ENCODE results near the gene UNC119B. TPM values are rescaled to one million over a fixed set of nuclear protein-coding genes. Genes with fewer than 3 reads are reported as not detected.

Gene UNC119B
- polyA plus RNA-seq, 1 of the 3 experiments (the other 2 are of a cell fraction), result 23.6 TPM

DNA sequence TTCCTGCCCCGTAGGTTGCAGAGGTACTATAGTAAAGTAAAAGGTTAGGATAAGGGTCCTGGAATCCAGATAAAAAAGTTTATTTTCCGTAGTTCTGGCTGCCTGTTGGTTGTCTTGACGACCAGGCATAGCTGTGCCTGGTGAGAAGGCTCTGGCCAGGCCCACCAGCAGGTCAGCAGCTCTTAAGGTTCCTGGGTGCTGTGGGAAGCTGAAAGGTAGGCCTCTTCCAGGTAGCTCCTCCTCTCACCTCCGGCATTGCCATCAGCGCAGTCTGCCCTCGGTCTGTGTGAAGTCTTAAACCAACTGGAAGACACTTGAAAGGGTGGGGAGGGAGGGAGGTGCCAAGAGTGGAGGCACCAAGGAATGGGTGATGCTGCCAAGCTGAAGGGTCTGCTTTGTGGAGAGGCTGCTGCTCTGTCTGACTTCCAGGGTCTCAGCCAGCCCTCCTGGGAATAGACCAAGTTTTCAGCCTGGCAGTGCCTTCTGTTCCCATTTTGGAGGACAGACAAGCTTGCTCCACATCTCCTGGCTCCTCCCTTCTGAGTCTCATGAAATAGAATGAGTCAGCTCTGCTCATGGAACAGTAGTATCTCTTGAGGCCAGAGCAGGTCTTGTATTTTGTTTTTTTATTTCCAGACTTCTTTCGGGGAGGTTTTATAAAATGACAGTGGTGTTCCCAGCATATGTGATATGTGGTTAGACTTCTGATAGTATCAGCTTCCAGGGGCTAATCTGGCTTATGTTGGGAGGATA is 10.2 kb downstream of the UNC119B start:
- Histone ChIP-seq H3K27ac (ENCODE audit: low read depth in 2 of 2, low read length in 1 of 2) (peak overlapping the region; percentile 50 to 73), H3K4me1 (ENCODE audit: control insufficient read depth in 1 of 2, insufficient read depth in 2 of 2, low read depth in 1 of 2, low read length in 1 of 2) (peaks cover 5 to 33% of the 10 kb centered on the region in 2 experiments; a peak in 3 of 4 replicates), H4K20me1 (ENCODE audit: insufficient read depth) (no peaks in the 10 kb centered on the region), H3K4me2 (no peak overlapping the region), H3K36me3 (replicated peaks in 1 of 2; ENCODE audit: control insufficient read depth in 1 of 2, insufficient read depth in 2 of 2, low read length in 1 of 2) (peaks cover 55 to 73% of the 10 kb centered on the region in 2 experiments), H3K4me3 (ENCODE audit: low read depth in 2 of 2, low read length in 1 of 2) (no peak overlapping the region), H3K9me3 (no peaks in the 10 kb centered on the region), H3K79me2 (ENCODE audit: insufficient read depth) (no peaks in the 10 kb centered on the region), H3F3A (replicated peaks; ENCODE audit: insufficient read depth) (no peaks in the 10 kb centered on the region), H3K27me3 (ENCODE audit: insufficient read depth) (no peaks in the 10 kb centered on the region), H3K9ac (no peak overlapping the region), H3K9me2 (no peaks in the 10 kb centered on the region), H2AFZ (ENCODE audit: low read depth) (no peak overlapping the region)
- TF ChIP-seq RCOR1 (IDR thresholded peaks at IDR 0.05; ENCODE audit: low read length) (no peak), GATA2 (CRISPR knock-in tag; IDR thresholded peaks at IDR 0.05) (no peak), TCF12 (IDR thresholded peaks at IDR 0.05) (no peak)
- TF ChIP-seq, protein P1, sequence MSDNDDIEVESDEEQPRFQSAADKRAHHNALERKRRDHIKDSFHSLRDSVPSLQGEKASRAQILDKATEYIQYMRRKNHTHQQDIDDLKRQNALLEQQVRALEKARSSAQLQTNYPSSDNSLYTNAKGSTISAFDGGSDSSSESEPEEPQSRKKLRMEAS (IDR thresholded peaks at IDR 0.05; ENCODE audit: low read depth), result no peak
- TF ChIP-seq, protein P2, sequence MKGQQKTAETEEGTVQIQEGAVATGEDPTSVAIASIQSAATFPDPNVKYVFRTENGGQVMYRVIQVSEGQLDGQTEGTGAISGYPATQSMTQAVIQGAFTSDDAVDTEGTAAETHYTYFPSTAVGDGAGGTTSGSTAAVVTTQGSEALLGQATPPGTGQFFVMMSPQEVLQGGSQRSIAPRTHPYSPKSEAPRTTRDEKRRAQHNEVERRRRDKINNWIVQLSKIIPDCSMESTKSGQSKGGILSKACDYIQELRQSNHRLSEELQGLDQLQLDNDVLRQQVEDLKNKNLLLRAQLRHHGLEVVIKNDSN (IDR thresholded peaks at IDR 0.05; ENCODE audit: borderline replicate concordance, low read depth), result no peak
- CTCF ChIA-PET, result interaction anchor here (0.8 to 3.3 kb wide), 5 partner anchors 9 to 251 kb away, joined by 3 to 36 read pairs (median 11); no protein-coding TSS in a partner anchor
- POLR2A ChIA-PET, result interaction anchor here (2.2 kb wide), 1 partner anchor 9 kb away, joined by 8 read pairs; no protein-coding TSS in a partner anchor
- no peak for DNase-seq
- 79% methylated on average over 4 of the region's 7 CpGs for WGBS (ENCODE audit: low lambda C conversion rate)

DNA sequence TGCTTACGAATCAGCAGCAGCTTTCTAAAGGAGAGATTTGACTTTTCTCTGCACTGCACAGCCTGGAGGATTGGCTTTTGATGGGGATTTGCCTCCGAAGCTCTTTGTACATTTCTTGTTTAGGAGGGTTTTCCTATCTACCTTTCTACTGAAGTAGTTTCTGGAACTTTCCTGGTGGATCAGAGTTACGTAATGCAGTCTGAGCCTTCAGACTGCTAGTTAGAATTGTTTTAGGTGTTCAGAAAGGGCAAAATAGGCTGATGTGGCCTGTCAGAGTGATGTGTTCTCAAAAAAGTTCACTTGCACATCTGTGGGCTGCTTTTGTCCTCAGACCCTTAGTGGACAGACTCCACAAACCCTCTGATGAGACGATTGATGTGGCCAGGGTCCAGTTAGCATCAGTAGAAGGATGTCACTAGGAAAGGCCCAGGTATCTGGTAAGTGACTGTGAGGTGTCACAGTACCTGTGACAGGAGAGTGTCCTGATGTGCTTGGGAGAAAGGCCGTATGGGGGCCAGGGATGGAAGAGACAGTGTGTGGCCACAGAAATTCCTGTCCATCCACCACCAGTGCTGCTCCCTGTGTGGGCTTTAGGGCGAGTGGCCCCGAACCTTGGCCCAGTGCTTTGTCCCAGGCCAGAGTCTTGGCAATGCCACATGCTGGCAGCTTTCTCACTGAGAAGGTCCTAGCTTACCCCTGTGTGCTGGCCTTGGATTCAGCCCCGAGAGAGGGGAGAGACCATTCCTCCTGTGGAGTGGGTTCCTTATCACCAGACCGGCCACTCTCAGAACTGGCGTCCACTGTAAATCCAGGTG is 10.9 kb downstream of the UNC119B start:
- no peak for DNase-seq
- Histone ChIP-seq H3K36me3 (replicated peaks in 1 of 2; ENCODE audit: control insufficient read depth in 1 of 2, insufficient read depth in 2 of 2, low read length in 1 of 2) (peaks cover 47 to 67% of the 10 kb centered on the region in 2 experiments), H2AFZ (ENCODE audit: low read depth) (no peak overlapping the region), H3K27ac (ENCODE audit: low read depth in 2 of 2, low read length in 1 of 2) (peak overlapping the region; percentile 50 to 73), H3K4me1 (ENCODE audit: control insufficient read depth in 1 of 2, insufficient read depth in 2 of 2, low read depth in 1 of 2, low read length in 1 of 2) (peaks cover 5 to 36% of the 10 kb centered on the region in 2 experiments; a peak in 3 of 4 replicates), H3K79me2 (ENCODE audit: insufficient read depth) (no peaks in the 10 kb centered on the region), H3K9me2 (no peaks in the 10 kb centered on the region), H3K27me3 (ENCODE audit: insufficient read depth) (no peaks in the 10 kb centered on the region), H4K20me1 (ENCODE audit: insufficient read depth) (no peaks in the 10 kb centered on the region), H3K9ac (no peak overlapping the region), H3F3A (replicated peaks; ENCODE audit: insufficient read depth) (no peaks in the 10 kb centered on the region), H3K4me3 (ENCODE audit: low read depth in 2 of 2, low read length in 1 of 2) (no peak overlapping the region), H3K9me3 (no peaks in the 10 kb centered on the region), H3K4me2 (no peak overlapping the region)
- TF ChIP-seq TAF1 (IDR thresholded peaks at IDR 0.05; ENCODE audit: borderline replicate concordance, low read depth, low read length) (no peak), EP300 (IDR thresholded peaks at IDR 0.05; ENCODE audit: borderline replicate concordance in 1 of 2, low read depth in 1 of 2, low read length in 1 of 2) (no peak), RFX5 (IDR thresholded peaks at IDR 0.05; ENCODE audit: low read length) (no peak), SIN3A (IDR thresholded peaks at IDR 0.05; ENCODE audit: borderline replicate concordance, low read depth, low read length) (no peak), MEF2A (IDR thresholded peaks at IDR 0.05; ENCODE audit: borderline replicate concordance, low read depth) (no peak), CHD2 (IDR thresholded peaks at IDR 0.05; ENCODE audit: low read length, partially characterized antibody) (no peak), YY1 (IDR thresholded peaks at IDR 0.05; ENCODE audit: low read depth) (no peak), FOXM1 (IDR thresholded peaks at IDR 0.05; ENCODE audit: low read depth) (no peak)
- TF ChIP-seq, protein P3, sequence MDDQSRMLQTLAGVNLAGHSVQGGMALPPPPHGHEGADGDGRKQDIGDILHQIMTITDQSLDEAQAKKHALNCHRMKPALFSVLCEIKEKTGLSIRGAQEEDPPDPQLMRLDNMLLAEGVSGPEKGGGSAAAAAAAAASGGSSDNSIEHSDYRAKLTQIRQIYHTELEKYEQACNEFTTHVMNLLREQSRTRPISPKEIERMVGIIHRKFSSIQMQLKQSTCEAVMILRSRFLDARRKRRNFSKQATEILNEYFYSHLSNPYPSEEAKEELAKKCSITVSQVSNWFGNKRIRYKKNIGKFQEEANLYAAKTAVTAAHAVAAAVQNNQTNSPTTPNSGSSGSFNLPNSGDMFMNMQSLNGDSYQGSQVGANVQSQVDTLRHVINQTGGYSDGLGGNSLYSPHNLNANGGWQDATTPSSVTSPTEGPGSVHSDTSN (IDR thresholded peaks at IDR 0.05), result no peak
- TF ChIP-seq, protein P1 (IDR thresholded peaks at IDR 0.05; ENCODE audit: low read depth), result no peak
- 80% methylated on average over 7 of the region's 10 CpGs for WGBS (ENCODE audit: low lambda C conversion rate)
- ChIA-PET CTCF (interaction anchor here (0.8 to 3.3 kb wide), 7 partner anchors 9 to 250 kb away, joined by 3 to 36 read pairs (median 6); no protein-coding TSS in a partner anchor), POLR2A (interaction anchor here (2.2 kb wide), 1 partner anchor 10 kb away, joined by 8 read pairs; no protein-coding TSS in a partner anchor)
